Measurements from ENCODE around the gene TEAD4. TPM values are rescaled to one million over a fixed set of nuclear protein-coding genes. Genes with fewer than 3 reads are reported as not detected.
A peak's percentile ranks its signal among the peaks of the same experiment; 100 is the strongest.
"Not testable (repeated sequence)": the region's sequence is repeated elsewhere in the genome, so short reads cannot be mapped to it uniquely, and the experiment has no call there.

Gene TEAD4
- total and polyA plus RNA-seq, 8 donors = 17.4 to 43.8 (median 29.5) TPM

DNA sequence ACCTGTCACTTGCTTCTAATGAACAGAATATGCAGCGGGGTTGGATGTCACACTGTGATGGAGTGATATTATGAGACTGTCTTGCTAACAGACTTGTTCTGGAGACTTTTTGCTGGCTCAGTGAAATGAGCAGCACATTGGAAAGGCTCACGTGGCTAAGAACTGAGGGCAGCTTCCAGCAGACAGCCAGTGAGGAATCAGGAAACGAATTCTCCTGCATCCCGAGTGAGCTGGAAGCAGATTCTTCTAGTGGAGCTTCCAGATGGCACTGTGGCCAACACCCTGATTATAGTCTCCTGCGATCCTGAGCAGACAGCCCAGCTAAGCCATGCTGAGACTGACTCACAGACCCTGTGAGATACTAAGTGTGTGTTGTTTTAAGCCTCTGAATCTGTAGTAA, 101.9 kb downstream of the TEAD4 start:
- intact Hi-C loops (cut with DNase I) = no loop called here
- ATAC-seq = no peak
- H3K36me3 ChIP-seq = no peaks in the 10 kb centered on the region
- H3K27me3 ChIP-seq = no peaks in the 10 kb centered on the region
- WGBS, 2 donors = 70 to 71% methylated on average over 5 of the region's 5 CpGs
- no peak overlapping the region for H3K4me3 ChIP-seq
- no peak for FAIRE-seq
- peaks cover 0 to 5% (median 0%) of the 10 kb centered on the region in 3 donors for H3K4me1 ChIP-seq
- TF ChIP-seq, protein P1, sequence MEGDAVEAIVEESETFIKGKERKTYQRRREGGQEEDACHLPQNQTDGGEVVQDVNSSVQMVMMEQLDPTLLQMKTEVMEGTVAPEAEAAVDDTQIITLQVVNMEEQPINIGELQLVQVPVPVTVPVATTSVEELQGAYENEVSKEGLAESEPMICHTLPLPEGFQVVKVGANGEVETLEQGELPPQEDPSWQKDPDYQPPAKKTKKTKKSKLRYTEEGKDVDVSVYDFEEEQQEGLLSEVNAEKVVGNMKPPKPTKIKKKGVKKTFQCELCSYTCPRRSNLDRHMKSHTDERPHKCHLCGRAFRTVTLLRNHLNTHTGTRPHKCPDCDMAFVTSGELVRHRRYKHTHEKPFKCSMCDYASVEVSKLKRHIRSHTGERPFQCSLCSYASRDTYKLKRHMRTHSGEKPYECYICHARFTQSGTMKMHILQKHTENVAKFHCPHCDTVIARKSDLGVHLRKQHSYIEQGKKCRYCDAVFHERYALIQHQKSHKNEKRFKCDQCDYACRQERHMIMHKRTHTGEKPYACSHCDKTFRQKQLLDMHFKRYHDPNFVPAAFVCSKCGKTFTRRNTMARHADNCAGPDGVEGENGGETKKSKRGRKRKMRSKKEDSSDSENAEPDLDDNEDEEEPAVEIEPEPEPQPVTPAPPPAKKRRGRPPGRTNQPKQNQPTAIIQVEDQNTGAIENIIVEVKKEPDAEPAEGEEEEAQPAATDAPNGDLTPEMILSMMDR (IDR thresholded peaks at IDR 0.05) = no peak
- H3K27ac ChIP-seq = no peak overlapping the region
- DNase-seq = no peak
- no peaks in the 10 kb centered on the region for H3K9me3 ChIP-seq

DNA sequence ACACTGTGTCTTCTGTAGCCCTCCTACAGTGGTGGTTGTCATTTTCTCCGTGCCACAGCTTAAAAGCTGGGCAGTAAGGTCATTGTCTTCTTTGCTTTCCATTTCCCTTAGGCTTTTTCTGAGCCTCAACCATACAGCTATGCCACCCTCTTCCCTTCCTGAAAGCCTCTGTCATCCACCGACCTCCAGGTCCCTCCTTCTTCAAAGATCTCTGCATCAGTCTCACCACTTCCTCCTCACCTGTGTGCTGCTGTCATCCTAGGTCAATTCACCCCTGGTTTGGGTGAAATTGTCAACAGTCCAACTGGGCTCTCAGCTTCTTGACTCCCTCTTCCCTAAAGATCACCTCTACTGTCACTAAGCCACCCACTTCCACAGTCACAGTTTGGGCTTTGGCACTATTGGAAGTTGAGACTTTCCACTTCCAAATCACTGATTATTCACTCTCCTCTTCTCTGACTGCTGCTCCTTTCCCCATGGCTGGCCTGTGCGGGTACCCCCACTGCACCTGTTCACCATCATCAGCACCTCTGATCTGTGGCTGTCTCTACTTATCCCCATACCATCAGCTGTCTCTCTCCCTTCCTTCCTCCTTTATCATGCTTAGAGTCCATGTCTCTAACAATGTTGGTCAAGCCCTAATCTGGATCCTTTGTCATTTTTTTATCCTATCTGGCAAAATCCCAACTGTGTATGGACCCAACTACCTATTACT, 102.5 kb downstream of the TEAD4 start:
- ATAC-seq (no peak), DNase-seq (no peak), FAIRE-seq (no peak)
- H3K4me3 ChIP-seq = no peak overlapping the region
- peaks cover 0 to 5% (median 0%) of the 10 kb centered on the region in 3 donors for H3K4me1 ChIP-seq
- TF ChIP-seq, protein P1 (IDR thresholded peaks at IDR 0.05) = no peak
- H3K27ac ChIP-seq = no peak overlapping the region
- H3K36me3 ChIP-seq = no peaks in the 10 kb centered on the region
- intact Hi-C loops (cut with DNase I) = no loop called here
- H3K9me3 ChIP-seq = no peaks in the 10 kb centered on the region
- 72 to 77% methylated on average over 3 of the region's 3 CpGs for WGBS, 2 donors
- no peaks in the 10 kb centered on the region for H3K27me3 ChIP-seq

DNA sequence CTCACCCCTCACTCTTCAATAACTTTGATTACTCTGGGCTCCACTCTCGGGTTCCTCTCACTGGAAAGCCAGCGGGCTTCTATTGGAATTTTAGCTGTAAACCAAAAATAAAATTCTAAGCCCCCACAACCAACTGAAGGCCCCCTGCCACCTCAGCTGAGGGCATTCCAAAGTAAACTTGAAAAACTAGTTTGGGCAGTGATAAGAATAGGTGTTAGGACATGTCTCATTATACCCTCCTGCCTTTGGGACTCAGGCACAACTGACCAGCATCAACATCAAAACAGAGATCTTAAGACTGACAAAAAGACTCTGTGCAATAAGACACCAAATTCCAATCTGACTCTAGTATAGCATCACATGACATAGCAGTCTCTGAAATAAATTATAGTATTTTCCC, 106.1 kb downstream of the TEAD4 start:
- Histone ChIP-seq H3K27ac (no peak overlapping the region), H3K9me3 (no peaks in the 10 kb centered on the region), H3K27me3 (no peaks in the 10 kb centered on the region), H3K4me3 (no peak overlapping the region), H3K4me1 (peaks cover 0 to 5% (median 0%) of the 10 kb centered on the region in 3 donors), H3K36me3 (no peaks in the 10 kb centered on the region)
- 53 to 67% methylated on average over 2 of the region's 2 CpGs for whole genome bisulfite sequencing, 2 donors
- no peak for FAIRE-seq
- no peak for DNase-seq
- TF ChIP-seq, protein P1 (IDR thresholded peaks at IDR 0.05) = no peak
- intact Hi-C loops (cut with DNase I) = no loop called here
- peak in 2 of 4 donors; percentile 34 to 60 for ATAC-seq

DNA sequence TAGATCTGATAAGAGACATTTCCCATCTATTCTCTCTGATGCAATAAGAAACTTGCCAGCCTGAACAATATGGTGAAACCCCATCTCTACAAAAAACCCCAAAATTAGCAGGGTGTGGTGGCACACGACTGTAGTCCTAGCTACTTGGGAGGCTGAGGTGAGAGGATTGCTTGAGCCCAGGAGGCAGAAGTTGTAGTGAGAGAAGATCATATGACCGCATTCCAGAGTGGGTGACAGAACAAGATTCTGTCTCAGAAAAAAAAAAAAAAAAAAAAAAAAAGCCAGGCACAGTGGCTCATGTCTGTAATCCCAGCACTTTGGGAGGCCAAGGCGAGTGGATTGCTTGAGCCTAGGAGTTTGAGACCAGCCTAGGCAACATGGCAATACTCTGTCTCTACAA, 106.6 kb downstream of the TEAD4 start:
- H3K4me3 ChIP-seq; intact Hi-C loops (cut with DNase I); DNase-seq; ATAC-seq; H3K9me3 ChIP-seq; H3K27ac ChIP-seq; H3K36me3 ChIP-seq; H3K27me3 ChIP-seq; FAIRE-seq; H3K4me1 ChIP-seq: not testable (repeated sequence)
- WGBS, 2 donors = 86% methylated on average over 3 of the region's 3 CpGs

DNA sequence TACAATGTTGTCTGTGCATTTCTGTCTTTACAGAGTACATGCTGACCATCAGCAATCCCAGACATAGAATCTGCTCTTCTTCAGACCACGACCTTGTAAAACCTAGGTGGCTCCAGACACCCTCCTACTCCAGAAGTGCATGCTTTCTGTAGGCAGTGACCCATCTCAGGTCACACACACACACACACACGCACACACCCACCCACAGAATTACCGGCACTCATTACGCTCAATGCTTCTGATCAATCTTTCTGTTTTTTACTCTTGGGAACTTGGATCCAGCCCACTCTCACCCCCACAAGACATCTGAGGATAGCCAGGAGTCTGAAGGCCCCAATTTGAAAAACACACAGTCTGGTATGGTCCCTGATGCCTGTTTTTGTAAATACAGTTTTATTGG, 110.5 kb downstream of the TEAD4 start:
- no peak for ATAC-seq
- WGBS, 2 donors = 91 to 96% methylated on average over 4 of the region's 4 CpGs
- peaks cover 0 to 9% (median 5%) of the 10 kb centered on the region in 3 donors for H3K4me1 ChIP-seq
- FAIRE-seq = no peak
- no peak overlapping the region for H3K4me3 ChIP-seq
- H3K36me3 ChIP-seq = no peaks in the 10 kb centered on the region
- TF ChIP-seq, protein P1 (IDR thresholded peaks at IDR 0.05) = no peak
- intact Hi-C loops (cut with DNase I) = loop anchor here in 2 of 3 donors (5.0 to 10.0 kb wide), 3 partner anchors 135 to 205 kb away; no protein-coding TSS in a partner anchor
- H3K27me3 ChIP-seq = no peaks in the 10 kb centered on the region
- H3K27ac ChIP-seq = no peak overlapping the region
- H3K9me3 ChIP-seq = no peaks in the 10 kb centered on the region
- no peak for DNase-seq
